H9 (cell line): Measurements from ENCODE around the gene PFN4. TPM values are rescaled to one million over a fixed set of nuclear protein-coding genes. Genes with fewer than 3 reads are reported as not detected.

Source experiments
- DNase-seq: peaks from one replicate; pipeline ENCODE4 v3.0.0-alpha.2; 2017
- H2AFZ ChIP-seq: one replicate; pipeline ENCODE4 v1.6.1; 2013; ENCODE audit warnings: mild to moderate bottlenecking, low read length, control low read depth, moderate library complexity
- H2AK5ac ChIP-seq: 2 replicates; pipeline ENCODE4 v1.6.1; 2013; ENCODE audit warnings: low read length, control low read depth, mixed read lengths; ENCODE audit not compliant: insufficient read length
- H2BK120ac ChIP-seq: one replicate; pipeline ENCODE4 v1.6.1; 2013; ENCODE audit warnings: low read depth, mild to moderate bottlenecking, low read length, control low read depth, inconsistent platforms; ENCODE audit not compliant: poor library complexity, severe bottlenecking
- H2BK12ac ChIP-seq: 2 replicates; pipeline ENCODE4 v1.6.1; 2013; ENCODE audit warnings: low read length, control low read depth, mixed read lengths, low read depth; ENCODE audit not compliant: insufficient read length
- H2BK15ac ChIP-seq: 2 replicates; pipeline ENCODE4 v1.6.1; 2013; ENCODE audit warnings: low read depth, low read length, control low read depth
- H2BK20ac ChIP-seq: one replicate; pipeline ENCODE4 v1.6.1; 2013; ENCODE audit warnings: low read depth, mild to moderate bottlenecking, low read length, control low read depth, inconsistent platforms; ENCODE audit not compliant: poor library complexity, severe bottlenecking
- H2BK5ac ChIP-seq: 2 replicates; pipeline ENCODE4 v1.6.1; 2013; ENCODE audit warnings: low read length, control low read depth, mixed read lengths; ENCODE audit not compliant: insufficient read length
- H3K14ac ChIP-seq: 2 replicates; pipeline ENCODE4 v1.6.1; 2013; ENCODE audit warnings: low read length, control low read depth; ENCODE audit not compliant: insufficient read depth
- H3K18ac ChIP-seq: 2 replicates; pipeline ENCODE4 v1.6.1; 2013; ENCODE audit warnings: low read depth, mild to moderate bottlenecking, mixed read lengths, low read length, control low read depth; ENCODE audit not compliant: insufficient read length
- H3K23ac ChIP-seq: 2 replicates; pipeline ENCODE4 v1.6.1; 2013; ENCODE audit warnings: low read length, control low read depth, mixed read lengths, low read depth; ENCODE audit not compliant: insufficient read length
- H3K23me2 ChIP-seq: 2 replicates; pipeline ENCODE4 v1.6.1; 2013; ENCODE audit warnings: low read depth, mild to moderate bottlenecking, mixed read lengths, low read length, control low read depth; ENCODE audit not compliant: insufficient read length, poor library complexity, severe bottlenecking
- H3K27ac ChIP-seq: 2 replicates; pipeline ENCODE4 v1.5.1; 2013; ENCODE audit warnings: low read length, control low read depth, mixed read lengths, low read depth; ENCODE audit not compliant: insufficient read length
- H3K27me3 ChIP-seq: 2 replicates; pipeline ENCODE4 v1.6.1; 2013; ENCODE audit warnings: low read length, control low read depth, inconsistent platforms; ENCODE audit not compliant: insufficient read depth
- H3K4ac ChIP-seq: 2 replicates; pipeline ENCODE4 v1.6.1; 2013; ENCODE audit warnings: low read depth, mild to moderate bottlenecking, control low read depth, inconsistent platforms, low read length, moderate library complexity
- H3K4me1 ChIP-seq: 2 replicates; pipeline ENCODE4 v1.6.1; 2013; ENCODE audit warnings: low read length, control low read depth, inconsistent platforms; ENCODE audit not compliant: insufficient read depth
- H3K4me2 ChIP-seq: 2 replicates; pipeline ENCODE4 v1.6.1; 2013; ENCODE audit warnings: low read length, control low read depth, mixed read lengths; ENCODE audit not compliant: insufficient read length, insufficient read depth
- H3K56ac ChIP-seq: 2 replicates; pipeline ENCODE4 v1.6.1; 2013; ENCODE audit warnings: low read depth, mild to moderate bottlenecking, mixed read lengths, low read length, control low read depth; ENCODE audit not compliant: insufficient read length
- H3K79me1 ChIP-seq: 2 replicates; pipeline ENCODE4 v1.6.1; 2013; ENCODE audit warnings: low read depth, mild to moderate bottlenecking, moderate library complexity, low read length, control low read depth, inconsistent platforms; ENCODE audit not compliant: insufficient read depth, poor library complexity, severe bottlenecking
- H3K79me2 ChIP-seq: 2 replicates; pipeline ENCODE4 v1.6.1; 2013; ENCODE audit warnings: low read length, control low read depth, inconsistent platforms; ENCODE audit not compliant: insufficient read depth
- H3K9ac ChIP-seq: 2 replicates; pipeline ENCODE4 v1.6.1; 2013; ENCODE audit warnings: low read length, control low read depth, mixed read lengths; ENCODE audit not compliant: insufficient read length; ENCODE audit errors: extremely low read depth
- H3K9me3 ChIP-seq: one replicate; pipeline ENCODE4 v1.6.1; 2013; ENCODE audit warnings: low read depth, low read length, inconsistent platforms; ENCODE audit not compliant: control insufficient read depth
- H3T11ph ChIP-seq: one replicate; pipeline ENCODE4 v1.6.1; 2013; ENCODE audit warnings: mild to moderate bottlenecking, low read length, control low read depth, inconsistent platforms
- H4K20me1 ChIP-seq: one replicate; pipeline ENCODE4 v1.6.1; 2013; ENCODE audit not compliant: control insufficient read depth, insufficient read length, insufficient read depth
- H4K5ac ChIP-seq: 2 replicates; pipeline ENCODE4 v1.6.1; 2013; ENCODE audit warnings: low read depth, mild to moderate bottlenecking, mixed read lengths, low read length, control low read depth; ENCODE audit not compliant: insufficient read length
- H4K8ac ChIP-seq: replicated peaks from 2 replicates; pipeline ENCODE4 v1.6.1; 2013; ENCODE audit warnings: low read length, control low read depth, mixed read lengths, low read depth; ENCODE audit not compliant: insufficient read length
- H4K91ac ChIP-seq: 2 replicates; pipeline ENCODE4 v1.6.1; 2013; ENCODE audit warnings: low read depth, mild to moderate bottlenecking, moderate library complexity, mixed read lengths, low read length, control low read depth; ENCODE audit not compliant: insufficient read length
- H3K27ac Mint-ChIP-seq, 3 experiments: 2 replicates in 2 of 3; 3 replicates in 1 of 3; pipeline ENCODE4 v1.8.0; 2020 to 2021; ENCODE audit warnings: mixed read lengths in 3 of 3, mild to moderate bottlenecking in 1 of 3, moderate library complexity in 1 of 3
- H3K27me3 Mint-ChIP-seq: 2 replicates; pipeline ENCODE4 v1.8.0; 2021; ENCODE audit warnings: low read depth, mild to moderate bottlenecking, moderate library complexity, mixed read lengths
- H3K36me3 Mint-ChIP-seq, 3 experiments: 2 replicates in 2 of 3; 3 replicates in 1 of 3; pipeline ENCODE4 v1.8.0; 2020 to 2021; ENCODE audit warnings: low read depth in 3 of 3, mixed read lengths in 3 of 3; ENCODE audit not compliant: insufficient read depth in 1 of 3
- H3K4me1 Mint-ChIP-seq, 2 experiments: 2 replicates each; pipeline ENCODE4 v1.8.0; 2020; ENCODE audit warnings: mixed read lengths in 2 of 2
- H3K4me3 Mint-ChIP-seq, 2 experiments: 2 replicates in 1 of 2; 3 replicates in 1 of 2; pipeline ENCODE4 v1.8.0; 2020 to 2021; ENCODE audit warnings: mild to moderate bottlenecking in 2 of 2, mixed read lengths in 2 of 2, moderate library complexity in 1 of 2
- H3K9me3 Mint-ChIP-seq, 2 experiments: 2 replicates in 1 of 2; 3 replicates in 1 of 2; pipeline ENCODE4 v1.8.0; 2020; ENCODE audit warnings: mild to moderate bottlenecking in 2 of 2, mixed read lengths in 2 of 2, moderate library complexity in 1 of 2
- WGBS: extraction: QIAGEN DNeasy Blood & Tissue Kit; methylation state at CpG from one replicate; pipeline ENCODE4 v1.1.7; 2013; ENCODE audit warnings: missing lambda C conversion rate, low lambda C conversion rate, mixed read lengths; ENCODE audit not compliant: insufficient read length; ENCODE audit errors: extremely low coverage; 5-methylcytosine and 5-hydroxymethylcytosine counted together
- total RNA-seq: library from RNA; stranded (reverse); gene quantifications from 2 replicates; pipeline ENCODE4 v1.2.1, GENCODE V29; 2021
- TF ChIP-seq, protein P1 (sequence below): fragments of 200-600 bp; sonication (generic); conservative IDR thresholded peaks from 3 replicates; pipeline ENCODE4 v1.8.0; 2021; ENCODE audit warnings: antibody characterized with exemption, mild to moderate bottlenecking

Gene PFN4
- total RNA-seq, 1 experiment from 2014 or later, result not detected

DNA sequence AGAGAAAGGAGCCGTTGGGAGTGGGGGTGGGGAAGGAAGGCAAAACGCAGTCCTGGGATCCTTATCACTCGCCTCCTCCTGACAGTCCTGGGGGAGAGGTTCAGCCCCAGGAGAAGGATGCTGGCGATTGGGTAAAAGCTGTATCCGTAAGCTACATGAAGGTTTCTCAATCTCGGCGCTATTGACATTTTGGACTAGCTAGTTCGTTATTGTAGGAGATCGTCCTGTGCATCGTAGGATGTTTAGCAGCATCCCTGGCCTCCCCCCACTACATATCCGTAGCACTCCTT lies 38.0 kb downstream of the PFN4 start:
- Histone ChIP-seq H3K27me3 (no peaks in the 10 kb centered on the region), H2AK5ac (no peak overlapping the region), H3K18ac (no peak overlapping the region), H4K20me1 (peaks cover 2% of the 10 kb centered on the region), H4K8ac (no peak overlapping the region), H3K79me2 (no peaks in the 10 kb centered on the region), H3K14ac (peak overlapping the region; percentile 89), H2BK5ac (no peak overlapping the region), H3K4ac (no peak overlapping the region), H3K4me2 (peak overlapping the region; percentile 96), H3K9me3 (no peaks in the 10 kb centered on the region), H3K79me1 (no peaks in the 10 kb centered on the region), H2BK20ac (no peak overlapping the region), H2BK12ac (no peak overlapping the region), H4K5ac (no peak overlapping the region), H3K4me1 (peaks cover 2% of the 10 kb centered on the region; the same call in 1 of the 2 replicates), H3K23me2 (peaks cover 15% of the 10 kb centered on the region), H3K27ac (no peak overlapping the region), H3K9ac (peak overlapping the region; percentile 87), H2BK120ac (no peak overlapping the region), H3T11ph (no peak overlapping the region), H3K56ac (no peak overlapping the region), H3K23ac (no peak overlapping the region), H2AFZ (peak overlapping the region; percentile 94), H4K91ac (no peak overlapping the region), H2BK15ac (no peak overlapping the region)
- TF ChIP-seq, protein P1, sequence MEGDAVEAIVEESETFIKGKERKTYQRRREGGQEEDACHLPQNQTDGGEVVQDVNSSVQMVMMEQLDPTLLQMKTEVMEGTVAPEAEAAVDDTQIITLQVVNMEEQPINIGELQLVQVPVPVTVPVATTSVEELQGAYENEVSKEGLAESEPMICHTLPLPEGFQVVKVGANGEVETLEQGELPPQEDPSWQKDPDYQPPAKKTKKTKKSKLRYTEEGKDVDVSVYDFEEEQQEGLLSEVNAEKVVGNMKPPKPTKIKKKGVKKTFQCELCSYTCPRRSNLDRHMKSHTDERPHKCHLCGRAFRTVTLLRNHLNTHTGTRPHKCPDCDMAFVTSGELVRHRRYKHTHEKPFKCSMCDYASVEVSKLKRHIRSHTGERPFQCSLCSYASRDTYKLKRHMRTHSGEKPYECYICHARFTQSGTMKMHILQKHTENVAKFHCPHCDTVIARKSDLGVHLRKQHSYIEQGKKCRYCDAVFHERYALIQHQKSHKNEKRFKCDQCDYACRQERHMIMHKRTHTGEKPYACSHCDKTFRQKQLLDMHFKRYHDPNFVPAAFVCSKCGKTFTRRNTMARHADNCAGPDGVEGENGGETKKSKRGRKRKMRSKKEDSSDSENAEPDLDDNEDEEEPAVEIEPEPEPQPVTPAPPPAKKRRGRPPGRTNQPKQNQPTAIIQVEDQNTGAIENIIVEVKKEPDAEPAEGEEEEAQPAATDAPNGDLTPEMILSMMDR, result no peak
- Mint-ChIP-seq H3K4me3 (peak overlapping the region; percentile 85 to 93), H3K27me3 (no peaks in the 10 kb centered on the region), H3K27ac (peak overlapping the region; percentile 50 to 96 (median 96); a peak in 3 of 7 replicates), H3K9me3 (no peaks in the 10 kb centered on the region), H3K4me1 (peaks cover 14 to 19% of the 10 kb centered on the region in 2 experiments), H3K36me3 (peaks cover 12 to 26% (median 25%) of the 10 kb centered on the region in 3 experiments)
- DNase-seq, result peak; percentile 52
- WGBS, result no CpG with 5 or more reads among the region's 11 CpGs
